Ascending aorta (tissue), 2 donors: ENCODE results near the gene ATG4B. TPM values are rescaled to one million over a fixed set of nuclear protein-coding genes. Genes with fewer than 3 reads are reported as not detected.

ENCODE experiments used
- DNase-seq, 2 donors: peaks; one replicate each; pipeline ENCODE4 v3.0.0-alpha.2; 2019; ENCODE audit warnings: low spot score in 2 of 2
- H3K27ac ChIP-seq, 2 donors: fragments of 200-600 bp; sonication (generic); one replicate each; pipeline ENCODE4 v1.5.1; 2016 to 2017; ENCODE audit warnings: mild to moderate bottlenecking in 1 of 2
- H3K27me3 ChIP-seq: fragments of 200-600 bp; sonication (generic); one replicate; pipeline ENCODE4 v1.5.1; 2017
- H3K36me3 ChIP-seq, 2 donors: fragments of 200-600 bp; sonication (generic); one replicate each; pipeline ENCODE4 v1.5.1; 2016
- H3K4me1 ChIP-seq, 2 donors: fragments of 200-600 bp; sonication (generic); one replicate each; pipeline ENCODE4 v1.5.1; 2016 to 2017; ENCODE audit warnings: mild to moderate bottlenecking in 1 of 2
- H3K4me3 ChIP-seq, 2 donors: fragments of 200-600 bp; sonication (generic); one replicate each; pipeline ENCODE4 v1.5.1; 2016 to 2017; ENCODE audit warnings: mild to moderate bottlenecking in 1 of 2
- H3K9me3 ChIP-seq, 2 donors: fragments of 200-600 bp; sonication (generic); one replicate each; pipeline ENCODE4 v1.5.1; 2016
- CTCF ChIP-seq, 3 experiments: fragments of 200-600 bp in 2 of 3; fragments of 450-650 bp in 1 of 3; sonication (generic) in 2 of 3; IDR thresholded peaks; one replicate each; pipeline ENCODE4 v1.5.1; 2016 to 2019; ENCODE audit warnings: antibody characterized with exemption in 3 of 3, mild to moderate bottlenecking in 1 of 3, moderate library complexity in 1 of 3
- intact Hi-C: fragments of 100-400 bp; cut with DNase I; formaldehyde crosslinking; loops from one replicate; pipeline ENCODE4 v1.15.1; 2023
- total RNA-seq: library from RNA; depleted of rRNA; stranded (reverse); fragments of >200 nt; gene quantifications from one replicate; pipeline ENCODE4 v1.1.0, GENCODE V29; 2016

The ATG4B gene
- total RNA-seq, 1 donor from 2014 or later = 225 TPM

GRCh38 chr2:241635756-241636155, 1.7 kb upstream of the ATG4B start:
- peaks cover 17 to 27% of the 10 kb centered on the region in 2 donors for H3K4me1 ChIP-seq
- H3K4me3 ChIP-seq = peak overlapping the region in 1 of 2 donors; percentile 89
- no peak for DNase-seq
- peak overlapping the region; percentile 99 for H3K27ac ChIP-seq
- H3K9me3 ChIP-seq = no peaks in the 10 kb centered on the region
- H3K36me3 ChIP-seq = peaks cover 19 to 22% of the 10 kb centered on the region in 2 donors
- no peaks in the 10 kb centered on the region for H3K27me3 ChIP-seq
- intact Hi-C loops = no loop called here
- no peak for TF ChIP-seq CTCF (IDR thresholded peaks at IDR 0.05)

- Histone ChIP-seq H3K4me3 (peak overlapping the region; percentile 89 to 100), H3K4me1 (peaks cover 17 to 29% of the 10 kb centered on the region in 2 donors), H3K9me3 (no peaks in the 10 kb centered on the region), H3K27me3 (no peaks in the 10 kb centered on the region), H3K36me3 (peaks cover 19 to 22% of the 10 kb centered on the region in 2 donors), H3K27ac (peak overlapping the region; percentile 99)
- intact Hi-C loops = loop anchor here (1.0 kb wide), 7 partner anchors 26 to 486 kb away; partner anchors contain the start of genes DTYMK, FARP2, HDLBP and ING5
- no peak for TF ChIP-seq CTCF (IDR thresholded peaks at IDR 0.05)
- no peak for DNase-seq
Measured at GRCh38 chr2:241636182-241637017, 1.1 kb upstream of the ATG4B start.

GRCh38 chr2:241637795-241638660, 535 bp downstream of the ATG4B start:
- H3K9me3 ChIP-seq = no peaks in the 10 kb centered on the region
- H3K27ac ChIP-seq = peak overlapping the region; percentile 99
- H3K4me1 ChIP-seq = peaks cover 17 to 29% of the 10 kb centered on the region in 2 donors
- DNase-seq = no peak
- H3K27me3 ChIP-seq = no peaks in the 10 kb centered on the region
- peak overlapping the region; percentile 89 to 100 for H3K4me3 ChIP-seq
- intact Hi-C loops = loop anchor here (1.0 kb wide), 7 partner anchors 28 to 488 kb away; partner anchors contain the start of genes DTYMK, FARP2, HDLBP and ING5
- peaks cover 7 to 10% of the 10 kb centered on the region in 2 donors for H3K36me3 ChIP-seq
- no peak for TF ChIP-seq CTCF (IDR thresholded peaks at IDR 0.05)

- H3K4me3 ChIP-seq = peak overlapping the region; percentile 89 to 100
- intact Hi-C loops = no loop called here
Measured at GRCh38 chr2:241638940-241639339, 1.4 kb downstream of the ATG4B start.

More at GRCh38 chr2:241638940-241639339, 1.4 kb downstream of the ATG4B start:
- H3K36me3 ChIP-seq = peaks cover 0 to 2% of the 10 kb centered on the region in 2 donors
- no peaks in the 10 kb centered on the region for H3K9me3 ChIP-seq
- TF ChIP-seq CTCF (IDR thresholded peaks at IDR 0.05) = no peak
- H3K27ac ChIP-seq = no peak overlapping the region
- H3K27me3 ChIP-seq = no peaks in the 10 kb centered on the region
- DNase-seq = no peak
- peaks cover 17 to 29% of the 10 kb centered on the region in 2 donors for H3K4me1 ChIP-seq
